Right atrium auricular region (tissue), 2 donors: ENCODE measurements around the gene AKIRIN2. TPM values are rescaled to one million over a fixed set of nuclear protein-coding genes. Genes with fewer than 3 reads are reported as not detected.

ENCODE experiments used
- DNase-seq: peaks from one replicate; pipeline ENCODE4 v3.0.0-alpha.2; 2019; ENCODE audit warnings: low spot score
- H3K27ac ChIP-seq, 2 donors: fragments of 200-600 bp; sonication (generic); 1 replicate in 1 of 2; 2 replicates in 1 of 2; pipeline ENCODE4 v1.5.1; 2016 to 2019
- H3K27me3 ChIP-seq, 2 donors: fragments of 200-600 bp; sonication (generic); one replicate each; pipeline versions ENCODE4 v1.5.1 to v1.6.0; 2017 to 2019
- H3K36me3 ChIP-seq: fragments of 200-600 bp; sonication (generic); one replicate; pipeline ENCODE4 v1.5.1; 2016
- H3K4me1 ChIP-seq, 2 donors: fragments of 200-600 bp; sonication (generic); one replicate each; pipeline versions ENCODE4 v1.5.1 to v1.6.0; 2017 to 2019
- H3K4me3 ChIP-seq, 2 donors: fragments of 200-600 bp; sonication (generic); 1 replicate in 1 of 2; 2 replicates in 1 of 2; pipeline ENCODE4 v1.5.1; 2017 to 2019; ENCODE audit warnings: mild to moderate bottlenecking in 1 of 2, moderate library complexity in 1 of 2
- H3K9me3 ChIP-seq, 2 donors: fragments of 200-600 bp; sonication (generic); one replicate each; pipeline ENCODE4 v1.5.1; 2019
- CTCF ChIP-seq, 2 donors: fragments of 200-600 bp; sonication (generic); IDR thresholded peaks; one replicate each; pipeline ENCODE4 v1.5.1; 2019; ENCODE audit warnings: antibody characterized with exemption in 2 of 2
- total RNA-seq, 2 donors: library from RNA; depleted of rRNA; stranded (reverse); fragments of >200 nt; gene quantifications; one replicate each; pipeline ENCODE4 v1.1.0, GENCODE V29; 2016

Gene AKIRIN2
- total RNA-seq, 2 donors from 2014 or later, result 27.2 to 29.4 TPM

- H3K9me3 ChIP-seq, result no peaks in the 10 kb centered on the region
- H3K36me3 ChIP-seq, result peaks cover 5% of the 10 kb centered on the region
- H3K4me1 ChIP-seq, result peaks cover 0 to 8% of the 10 kb centered on the region in 2 donors
- no peak overlapping the region for H3K27ac ChIP-seq
- H3K27me3 ChIP-seq, result no peaks in the 10 kb centered on the region
- H3K4me3 ChIP-seq, result no peak overlapping the region
- no peak for TF ChIP-seq CTCF (IDR thresholded peaks at IDR 0.05)
- DNase-seq, result no peak
Measured at GRCh38 chr6:87628881-87629280, 73.2 kb downstream of the AKIRIN2 start.

GRCh38 chr6:87628424-87628823 is 73.6 kb downstream of the AKIRIN2 start:
- Histone ChIP-seq H3K4me1 (peaks cover 0 to 8% of the 10 kb centered on the region in 2 donors), H3K27ac (no peak overlapping the region), H3K9me3 (no peaks in the 10 kb centered on the region), H3K36me3 (peaks cover 5% of the 10 kb centered on the region), H3K4me3 (no peak overlapping the region), H3K27me3 (no peaks in the 10 kb centered on the region)
- no peak for DNase-seq
- no peak for TF ChIP-seq CTCF (IDR thresholded peaks at IDR 0.05)

Other genes starting within 250 kb of the AKIRIN2 start
- gene SLC35A1, start 229.3 kb downstream of the AKIRIN2 start, total RNA-seq, result 10 to 100 TPM; 10.3 to 11.6 TPM
- gene RARS2, start 112.2 kb downstream of the AKIRIN2 start, total RNA-seq, result 10 to 100 TPM; 12.9 to 16.3 TPM
- gene ORC3, start 112.1 kb downstream of the AKIRIN2 start, total RNA-seq, result 10 to 100 TPM; 14.5 to 21.4 TPM